SK-N-SH treated with all-trans-retinoic acid at 6 μM for 48 hours (cell line): ENCODE measurements around the gene ELOA.
"Not testable (repeated sequence)": the region's sequence is repeated elsewhere in the genome, so short reads cannot be mapped to it uniquely, and the experiment has no call there.

Source experiments
- ATAC-seq: fragments of 200-7000 bp; cut with Tn5 transposase; 3 replicates; pipeline ENCODE4 v1.9.1; 2020; ENCODE audit warnings: mild to moderate bottlenecking, moderate library complexity
- BACH2 ChIP-seq: fragments of 250-450 bp; sonication (Bioruptor Pico); IDR thresholded peaks from 2 replicates; pipeline ENCODE4 v1.9.0; 2021; ENCODE audit warnings: mild to moderate bottlenecking, borderline replicate concordance
- CSDC2 ChIP-seq: fragments of 250-450 bp; sonication (Bioruptor Pico); IDR thresholded peaks from 2 replicates; pipeline ENCODE4 v1.5.0; 2020; ENCODE audit warnings: mild to moderate bottlenecking, moderate library complexity
- CSRNP3 ChIP-seq: fragments of 250-450 bp; sonication (Bioruptor Pico); IDR thresholded peaks from 2 replicates; pipeline ENCODE4 v1.5.1; 2021; ENCODE audit warnings: mild to moderate bottlenecking, moderate library complexity
- ESRRG ChIP-seq: fragments of 250-450 bp; sonication (Bioruptor Pico); IDR thresholded peaks from 2 replicates; pipeline ENCODE4 v1.6.1; 2021; ENCODE audit warnings: mild to moderate bottlenecking
- GLIS3 ChIP-seq: fragments of 250-450 bp; sonication (Bioruptor Pico); IDR thresholded peaks from 2 replicates; pipeline ENCODE4 v1.5.0; 2020; ENCODE audit warnings: mild to moderate bottlenecking, moderate library complexity
- ISL1 ChIP-seq: fragments of 250-450 bp; sonication (Bioruptor Pico); IDR thresholded peaks from 2 replicates; pipeline ENCODE4 v2.1.2; 2022; ENCODE audit warnings: mild to moderate bottlenecking, moderate library complexity
- OSR1 ChIP-seq: fragments of 250-450 bp; sonication (Bioruptor Pico); IDR thresholded peaks from 2 replicates; pipeline ENCODE4 v1.8.0; 2022; ENCODE audit warnings: moderate library complexity, mild to moderate bottlenecking, inconsistent platforms
- PATZ1 ChIP-seq: fragments of 250-450 bp; sonication (Bioruptor Pico); IDR thresholded peaks from 2 replicates; pipeline ENCODE4 v1.8.0; 2020; ENCODE audit warnings: mild to moderate bottlenecking, moderate library complexity, borderline replicate concordance
- PPARA ChIP-seq: fragments of 250-450 bp; sonication (Bioruptor Pico); IDR thresholded peaks from 2 replicates; pipeline ENCODE4 v1.5.0; 2020; ENCODE audit warnings: mild to moderate bottlenecking, borderline replicate concordance
- SNAI2 ChIP-seq: fragments of 250-450 bp; sonication (Bioruptor Pico); IDR thresholded peaks from 2 replicates; pipeline ENCODE4 v1.5.0; 2020; ENCODE audit warnings: mild to moderate bottlenecking, moderate library complexity
- TCF4 ChIP-seq: fragments of 250-450 bp; sonication (Bioruptor Pico); IDR thresholded peaks from 2 replicates; pipeline ENCODE4 v1.8.0; 2021; ENCODE audit warnings: mild to moderate bottlenecking, moderate library complexity, borderline replicate concordance
- TOX ChIP-seq: fragments of 250-450 bp; sonication (Bioruptor Pico); IDR thresholded peaks from 2 replicates; pipeline ENCODE4 v1.8.0; 2021; ENCODE audit warnings: mild to moderate bottlenecking, moderate library complexity, borderline replicate concordance
- TSHZ2 ChIP-seq: fragments of 250-450 bp; sonication (Bioruptor Pico); IDR thresholded peaks from 2 replicates; pipeline ENCODE4 v1.5.0; 2020; ENCODE audit warnings: mild to moderate bottlenecking, moderate library complexity
- ZFP30 ChIP-seq: fragments of 450-650 bp; formaldehyde crosslinking; IDR thresholded peaks from 2 replicates; pipeline ENCODE4 v1.5.0; 2022; ENCODE audit warnings: mild to moderate bottlenecking, moderate library complexity
- ZNF565 ChIP-seq: fragments of 450-650 bp; formaldehyde crosslinking; conservative IDR thresholded peaks from 2 replicates; pipeline ENCODE4 v1.5.0; 2020; ENCODE audit warnings: low read depth, mild to moderate bottlenecking, moderate library complexity
- ZNF70 ChIP-seq: fragments of 450-650 bp; formaldehyde crosslinking; IDR thresholded peaks from 2 replicates; pipeline ENCODE4 v1.5.0; 2020; ENCODE audit warnings: mild to moderate bottlenecking, moderate library complexity
- TF ChIP-seq, protein P1 (sequence below): fragments of 250-450 bp; sonication (Bioruptor Pico); IDR thresholded peaks from 2 replicates; pipeline ENCODE4 v1.5.1; 2020; ENCODE audit warnings: low read depth, mild to moderate bottlenecking, moderate library complexity

Gene ELOA

GRCh38 chr1:23800400-23801337 lies 57.4 kb downstream of the ELOA start, which contains the start of gene GALE:
TSS of gene GALE (minus strand) at chr1:23800754. CDS start at chr1:23799007, 1,747 bp downstream.
- ATAC-seq: peak; percentile 87
- TF ChIP-seq PATZ1 (CRISPR knock-in tag) (no peak), SNAI2 (CRISPR knock-in tag) (no peak), ISL1 (no peak), ZNF565 (no peak), OSR1 (CRISPR knock-in tag) (no peak), ESRRG (CRISPR knock-in tag) (no peak), GLIS3 (CRISPR knock-in tag) (peak; percentile 71; the same call in 1 of the 2 replicates), PPARA (CRISPR knock-in tag) (no peak), CSDC2 (no peak), TSHZ2 (CRISPR knock-in tag) (no peak), CSRNP3 (peak; percentile 45; the same call in 1 of the 2 replicates), ZNF70 (CRISPR knock-in tag) (no peak), BACH2 (CRISPR knock-in tag) (no peak), TOX (no peak)
- TF ChIP-seq, protein P1, sequence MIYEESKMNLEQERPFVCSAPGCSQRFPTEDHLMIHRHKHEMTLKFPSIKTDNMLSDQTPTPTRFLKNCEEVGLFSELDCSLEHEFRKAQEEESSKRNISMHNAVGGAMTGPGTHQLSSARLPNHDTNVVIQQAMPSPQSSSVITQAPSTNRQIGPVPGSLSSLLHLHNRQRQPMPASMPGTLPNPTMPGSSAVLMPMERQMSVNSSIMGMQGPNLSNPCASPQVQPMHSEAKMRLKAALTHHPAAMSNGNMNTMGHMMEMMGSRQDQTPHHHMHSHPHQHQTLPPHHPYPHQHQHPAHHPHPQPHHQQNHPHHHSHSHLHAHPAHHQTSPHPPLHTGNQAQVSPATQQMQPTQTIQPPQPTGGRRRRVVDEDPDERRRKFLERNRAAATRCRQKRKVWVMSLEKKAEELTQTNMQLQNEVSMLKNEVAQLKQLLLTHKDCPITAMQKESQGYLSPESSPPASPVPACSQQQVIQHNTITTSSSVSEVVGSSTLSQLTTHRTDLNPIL: no peak

GRCh38 chr1:23801338-23801748 lies 58.1 kb downstream of the ELOA start:
- ATAC-seq: no peak; the same call in 2 of the 3 replicates
- TF ChIP-seq ZNF565 (no peak), GLIS3 (CRISPR knock-in tag) (no peak), ZFP30 (CRISPR knock-in tag) (no peak), OSR1 (CRISPR knock-in tag) (no peak), CSRNP3 (no peak), CSDC2 (no peak)

GRCh38 chr1:23801876-23802275 lies 58.6 kb downstream of the ELOA start:
- ATAC-seq: no peak
- TF ChIP-seq TCF4 (CRISPR knock-in tag) (no peak), CSDC2 (no peak)

DNA sequence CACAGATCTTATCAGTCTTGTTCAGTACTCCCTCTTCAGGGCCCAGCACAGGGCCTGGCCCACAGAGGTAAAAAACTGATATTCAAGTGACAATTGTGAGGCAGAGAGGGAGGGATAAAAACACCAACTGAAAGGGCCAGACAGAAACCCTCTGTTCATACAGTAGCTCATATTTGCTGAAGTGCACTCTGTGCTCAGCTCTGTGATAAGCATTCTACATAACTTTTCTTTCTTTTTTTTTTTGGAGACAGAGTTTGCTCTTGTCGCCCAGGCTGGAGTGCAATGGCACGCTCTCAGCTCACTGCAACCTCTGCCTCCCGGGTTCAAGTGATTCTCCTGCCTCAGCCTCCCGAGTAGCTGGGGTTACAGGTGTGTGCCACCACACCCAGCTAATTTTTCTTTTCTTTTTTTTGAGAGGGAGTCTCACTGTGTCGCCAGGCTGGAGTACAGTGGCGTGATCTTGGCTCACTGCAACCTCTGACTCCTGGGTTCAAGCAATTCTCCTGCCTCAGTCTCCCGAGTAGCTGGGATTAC lies 59.6 kb downstream of the ELOA start:
- not testable (repeated sequence) for ATAC-seq
